Measurements from ENCODE around the gene SERGEF. TPM values are rescaled to one million over a fixed set of nuclear protein-coding genes. Genes with fewer than 3 reads are reported as not detected.

SERGEF gene
- polyA plus RNA-seq, 1 experiment = 18.1 TPM

GRCh38 chr11:17783878-17784277 lies 229.0 kb downstream of the SERGEF start:
- no peaks in the 10 kb centered on the region for H3K27me3 ChIP-seq (ENCODE audit: control insufficient read depth, insufficient read depth, low read length)
- H3K4me3 ChIP-seq (ENCODE audit: low read depth, low read length) = no peak overlapping the region
- POLR2A ChIA-PET = no interaction called here
- CTCF ChIA-PET = no interaction called here
- peaks cover 4% of the 10 kb centered on the region; the same call in 1 of the 2 replicates for H3K9me3 ChIP-seq (ENCODE audit: control insufficient read depth, insufficient read depth, low read length)
- TF ChIP-seq CTCF (IDR thresholded peaks at IDR 0.05; ENCODE audit: low read depth, low read length) = no peak
- no peak overlapping the region for H3K27ac ChIP-seq (ENCODE audit: low read depth, low read length)
- no peak for DNase-seq (ENCODE audit: low read depth, low spot score)

GRCh38 chr11:17782603-17783337 lies 230.1 kb downstream of the SERGEF start:
- Histone ChIP-seq H3K9me3 (ENCODE audit: control insufficient read depth, insufficient read depth, low read length) (no peaks in the 10 kb centered on the region; the same call in 1 of the 2 replicates), H3K27ac (ENCODE audit: low read depth, low read length) (no peak overlapping the region), H3K4me3 (ENCODE audit: low read depth, low read length) (no peak overlapping the region), H3K27me3 (ENCODE audit: control insufficient read depth, insufficient read depth, low read length) (no peaks in the 10 kb centered on the region)
- TF ChIP-seq CTCF (IDR thresholded peaks at IDR 0.05; ENCODE audit: low read depth, low read length) = no peak
- DNase-seq (ENCODE audit: low read depth, low spot score) = no peak
- CTCF ChIA-PET = no interaction called here
- POLR2A ChIA-PET = no interaction called here

- DNase-seq (ENCODE audit: low read depth, low spot score) = no peak
- no peaks in the 10 kb centered on the region; the same call in 1 of the 2 replicates for H3K9me3 ChIP-seq (ENCODE audit: control insufficient read depth, insufficient read depth, low read length)
- no peak overlapping the region for H3K27ac ChIP-seq (ENCODE audit: low read depth, low read length)
- no peak overlapping the region for H3K4me3 ChIP-seq (ENCODE audit: low read depth, low read length)
- TF ChIP-seq CTCF (IDR thresholded peaks at IDR 0.05; ENCODE audit: low read depth, low read length) = no peak
- no peaks in the 10 kb centered on the region for H3K27me3 ChIP-seq (ENCODE audit: control insufficient read depth, insufficient read depth, low read length)
- POLR2A ChIA-PET = no interaction called here
- CTCF ChIA-PET = interaction anchor here (1.4 kb wide), 1 partner anchor 53 kb away, joined by 3 read pairs; no protein-coding TSS in a partner anchor
Measured at GRCh38 chr11:17782145-17782544, 230.7 kb downstream of the SERGEF start.

GRCh38 chr11:17781626-17782025 lies 231.2 kb downstream of the SERGEF start:
- Histone ChIP-seq H3K4me3 (ENCODE audit: low read depth, low read length) (no peak overlapping the region), H3K27ac (ENCODE audit: low read depth, low read length) (no peak overlapping the region), H3K9me3 (ENCODE audit: control insufficient read depth, insufficient read depth, low read length) (no peaks in the 10 kb centered on the region; the same call in 1 of the 2 replicates), H3K27me3 (ENCODE audit: control insufficient read depth, insufficient read depth, low read length) (no peaks in the 10 kb centered on the region)
- CTCF ChIA-PET = interaction anchor here (1.4 kb wide), 1 partner anchor 52 kb away, joined by 3 read pairs; no protein-coding TSS in a partner anchor
- TF ChIP-seq CTCF (IDR thresholded peaks at IDR 0.05; ENCODE audit: low read depth, low read length) = no peak
- no peak for DNase-seq (ENCODE audit: low read depth, low spot score)
- POLR2A ChIA-PET = no interaction called here

- no peak for DNase-seq (ENCODE audit: low read depth, low spot score)
- H3K9me3 ChIP-seq (ENCODE audit: control insufficient read depth, insufficient read depth, low read length) = no peaks in the 10 kb centered on the region; the same call in 1 of the 2 replicates
- TF ChIP-seq CTCF (IDR thresholded peaks at IDR 0.05; ENCODE audit: low read depth, low read length) = no peak
- H3K4me3 ChIP-seq (ENCODE audit: low read depth, low read length) = no peak overlapping the region
- no peaks in the 10 kb centered on the region for H3K27me3 ChIP-seq (ENCODE audit: control insufficient read depth, insufficient read depth, low read length)
- CTCF ChIA-PET = interaction anchor here (1.4 kb wide), 1 partner anchor 52 kb away, joined by 3 read pairs; no protein-coding TSS in a partner anchor
- POLR2A ChIA-PET = no interaction called here
- H3K27ac ChIP-seq (ENCODE audit: low read depth, low read length) = no peak overlapping the region
Measured at GRCh38 chr11:17781221-17781620, 231.6 kb downstream of the SERGEF start.

All from AG04450 (cell line).